Endothelial cell of umbilical vein (primary cell): ENCODE results near the gene DNTT.

Experiments
- CTCF ChIP-seq, 2 donors: IDR thresholded peaks; 1 replicate in 1 of 2; 2 replicates in 1 of 2; pipeline ENCODE4 v1.5.1; 2011; ENCODE audit warnings: low read length in 2 of 2, mild to moderate bottlenecking in 2 of 2, moderate library complexity in 2 of 2, control low read depth in 1 of 2, inconsistent platforms in 1 of 2, low read depth in 1 of 2; ENCODE audit not compliant: insufficient read depth in 1 of 2; ENCODE audit errors: extremely low read depth in 1 of 2
- POLR2A ChIP-seq: IDR thresholded peaks from 2 replicates; pipeline ENCODE4 v1.6.1; 2012; ENCODE audit warnings: low read depth, mild to moderate bottlenecking, control low read depth, low read length
- POLR2AphosphoS5 ChIP-seq: IDR thresholded peaks from 2 replicates; pipeline ENCODE4 v1.6.1; 2012; ENCODE audit warnings: low read depth, mild to moderate bottlenecking, control low read depth, low read length, moderate library complexity; ENCODE audit not compliant: insufficient read depth
- TF ChIP-seq, protein P1 (sequence below): IDR thresholded peaks from 2 replicates; pipeline ENCODE4 v1.6.1; 2011; ENCODE audit not compliant: insufficient read depth, insufficient read length

- no peak for TF ChIP-seq CTCF (IDR thresholded peaks at IDR 0.05; ENCODE audit: extremely low read depth in 1 of 2, insufficient read depth in 1 of 2, low read depth in 1 of 2, low read length in 2 of 2)
- no peak for TF ChIP-seq POLR2AphosphoS5
- TF ChIP-seq, protein P1, sequence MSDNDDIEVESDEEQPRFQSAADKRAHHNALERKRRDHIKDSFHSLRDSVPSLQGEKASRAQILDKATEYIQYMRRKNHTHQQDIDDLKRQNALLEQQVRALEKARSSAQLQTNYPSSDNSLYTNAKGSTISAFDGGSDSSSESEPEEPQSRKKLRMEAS: no peak
- no peak for TF ChIP-seq POLR2A
These were observed 48.5 kb upstream of the DNTT start for GRCh38 chr10:96255549-96256333.
